Measurements from ENCODE around the gene PHF23.

DNA sequence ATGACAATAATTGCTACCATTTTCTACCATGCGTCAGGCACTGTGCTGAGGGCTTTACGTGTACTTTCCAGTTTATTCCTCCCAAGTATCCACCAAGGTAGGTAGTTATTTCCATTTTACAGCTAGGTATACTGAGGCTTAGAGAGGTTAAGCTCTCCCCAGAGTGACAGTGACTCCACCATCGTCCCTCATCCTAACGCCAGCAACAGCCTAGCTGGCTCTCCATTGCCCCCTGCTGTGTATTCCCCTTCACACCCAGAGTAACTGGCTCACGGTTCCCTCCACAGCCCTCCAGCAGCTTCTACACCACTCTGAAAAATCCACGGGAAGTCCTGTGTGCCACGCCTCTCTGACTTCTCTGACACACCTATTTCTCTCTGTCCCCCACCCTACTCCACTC, 53.0 kb downstream of the PHF23 start:
- no peak for TF ChIP-seq POLR2A (IDR thresholded peaks at IDR 0.05)
- TF ChIP-seq, protein P1, sequence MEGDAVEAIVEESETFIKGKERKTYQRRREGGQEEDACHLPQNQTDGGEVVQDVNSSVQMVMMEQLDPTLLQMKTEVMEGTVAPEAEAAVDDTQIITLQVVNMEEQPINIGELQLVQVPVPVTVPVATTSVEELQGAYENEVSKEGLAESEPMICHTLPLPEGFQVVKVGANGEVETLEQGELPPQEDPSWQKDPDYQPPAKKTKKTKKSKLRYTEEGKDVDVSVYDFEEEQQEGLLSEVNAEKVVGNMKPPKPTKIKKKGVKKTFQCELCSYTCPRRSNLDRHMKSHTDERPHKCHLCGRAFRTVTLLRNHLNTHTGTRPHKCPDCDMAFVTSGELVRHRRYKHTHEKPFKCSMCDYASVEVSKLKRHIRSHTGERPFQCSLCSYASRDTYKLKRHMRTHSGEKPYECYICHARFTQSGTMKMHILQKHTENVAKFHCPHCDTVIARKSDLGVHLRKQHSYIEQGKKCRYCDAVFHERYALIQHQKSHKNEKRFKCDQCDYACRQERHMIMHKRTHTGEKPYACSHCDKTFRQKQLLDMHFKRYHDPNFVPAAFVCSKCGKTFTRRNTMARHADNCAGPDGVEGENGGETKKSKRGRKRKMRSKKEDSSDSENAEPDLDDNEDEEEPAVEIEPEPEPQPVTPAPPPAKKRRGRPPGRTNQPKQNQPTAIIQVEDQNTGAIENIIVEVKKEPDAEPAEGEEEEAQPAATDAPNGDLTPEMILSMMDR (IDR thresholded peaks at IDR 0.05): no peak
